Measurements from ENCODE around the gene PTOV1.

The PTOV1 gene

DNA sequence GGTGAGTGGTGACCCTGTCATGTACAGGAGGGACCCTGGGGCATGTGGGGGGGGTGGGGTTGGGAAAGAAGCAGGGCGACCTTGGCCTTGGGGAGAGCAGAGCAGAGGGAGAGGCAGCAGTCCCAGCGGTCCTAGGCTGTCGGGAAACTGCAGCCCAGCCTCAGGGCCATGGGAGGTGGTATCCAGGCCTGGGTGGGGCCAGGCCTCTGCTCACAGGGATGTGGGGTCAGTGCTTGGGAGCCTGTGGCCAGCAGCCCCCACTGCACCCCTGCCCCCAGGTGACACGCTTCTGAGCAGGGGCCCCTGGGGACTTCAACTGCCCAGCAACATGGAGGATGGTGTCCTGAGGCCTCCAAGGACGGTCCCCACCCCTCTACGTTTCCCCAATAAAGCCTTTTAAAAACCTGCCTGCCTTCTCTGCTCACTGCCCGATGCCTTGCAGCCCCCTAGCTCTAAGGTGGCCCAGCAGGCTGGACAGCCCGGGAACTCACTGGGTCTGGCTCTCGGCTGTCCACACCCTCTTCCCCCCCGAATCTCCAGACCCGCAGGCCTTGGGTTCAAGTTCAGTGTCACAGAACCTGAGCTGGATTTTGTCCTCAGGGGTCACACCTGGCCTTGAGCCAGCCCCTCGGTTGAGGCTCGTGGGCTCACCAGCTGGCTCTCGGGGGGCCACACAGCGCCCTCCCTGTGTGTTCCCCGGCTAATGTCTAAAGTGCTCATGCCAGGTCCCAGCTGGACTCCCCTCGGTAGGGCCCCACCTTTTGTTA is 9.6 kb downstream of the PTOV1 start:
- peak; percentile 3 for DNase-seq (ENCODE audit: low read depth)
- TF ChIP-seq CTCF (IDR thresholded peaks at IDR 0.05; ENCODE audit: insufficient read depth, low read depth, low read length, missing control alignments), result no peak
- no peak overlapping the region for H3K4me3 ChIP-seq (ENCODE audit: low read depth, low read length)

- peak; percentile 4 for DNase-seq (ENCODE audit: low read depth)
- H3K4me3 ChIP-seq (ENCODE audit: low read depth, low read length), result no peak overlapping the region
- TF ChIP-seq CTCF (IDR thresholded peaks at IDR 0.05; ENCODE audit: insufficient read depth, low read depth, low read length, missing control alignments), result no peak
Measured at GRCh38 chr19:49861107-49861506, 10.1 kb downstream of the PTOV1 start.

- DNase-seq (ENCODE audit: low read depth), result peak; percentile 5
- TF ChIP-seq CTCF (IDR thresholded peaks at IDR 0.05; ENCODE audit: insufficient read depth, low read depth, low read length, missing control alignments), result no peak
- no peak overlapping the region for H3K4me3 ChIP-seq (ENCODE audit: low read depth, low read length)
Measured at GRCh38 chr19:49861541-49862378, 10.8 kb downstream of the PTOV1 start.

- peak; percentile 16 for TF ChIP-seq CTCF (IDR thresholded peaks at IDR 0.05; ENCODE audit: insufficient read depth, low read depth, low read length, missing control alignments)
- peak; percentile 21 for DNase-seq (ENCODE audit: low read depth)
- H3K4me3 ChIP-seq (ENCODE audit: low read depth, low read length), result no peak overlapping the region
Measured at GRCh38 chr19:49862391-49863253, 11.7 kb downstream of the PTOV1 start.

DNA sequence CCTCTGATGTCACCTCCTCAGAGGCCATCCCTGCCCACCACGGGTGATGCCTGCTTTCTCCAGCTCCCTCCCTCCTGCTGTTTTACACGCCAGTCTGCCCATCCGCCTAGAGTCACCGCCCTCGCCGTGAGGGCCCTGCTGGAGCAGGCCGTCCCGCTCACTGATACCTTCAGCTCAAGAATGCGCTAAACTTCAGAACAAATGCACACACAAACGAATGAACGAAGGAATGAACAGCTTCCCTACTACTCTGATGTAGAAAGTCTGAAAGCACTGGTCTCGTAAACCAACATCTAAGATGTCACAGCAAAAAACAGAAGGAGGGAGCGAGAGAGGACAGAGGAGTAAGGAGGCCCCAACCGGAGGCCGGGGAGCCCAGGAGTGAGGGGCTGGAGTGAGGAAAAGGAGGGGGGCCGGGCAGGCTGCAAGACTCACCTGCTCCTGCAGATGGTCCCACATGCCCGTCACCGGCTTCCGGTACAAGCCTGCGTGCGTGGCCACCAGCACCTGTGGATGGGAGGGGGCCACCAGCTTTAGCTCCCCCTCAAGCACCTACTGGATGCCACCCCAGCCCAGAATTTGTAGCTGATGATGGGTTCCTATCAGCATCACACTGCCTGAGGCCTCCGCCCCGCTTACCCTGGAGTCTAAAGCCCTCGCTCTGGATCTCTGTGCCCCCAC is 12.4 kb downstream of the PTOV1 start:
- no peak overlapping the region for H3K4me3 ChIP-seq (ENCODE audit: low read depth, low read length)
- no peak for TF ChIP-seq CTCF (IDR thresholded peaks at IDR 0.05; ENCODE audit: insufficient read depth, low read depth, low read length, missing control alignments)
- no peak for DNase-seq (ENCODE audit: low read depth)

GRCh38 chr19:49863935-49864320 is 13.0 kb downstream of the PTOV1 start:
- no peak for TF ChIP-seq CTCF (IDR thresholded peaks at IDR 0.05; ENCODE audit: insufficient read depth, low read depth, low read length, missing control alignments)
- no peak for DNase-seq (ENCODE audit: low read depth)
- H3K4me3 ChIP-seq (ENCODE audit: low read depth, low read length), result no peak overlapping the region

Data from GM12865 (cell line).